Spleen (tissue), 11 donors: ENCODE measurements around the gene UBA3. TPM values are rescaled to one million over a fixed set of nuclear protein-coding genes. Genes with fewer than 3 reads are reported as not detected.

Experiments used
- DNase-seq: peaks from one replicate; pipeline ENCODE4 v3.0.0-alpha.2; 2020
- H3K27ac ChIP-seq, 8 donors: fragments of 200-600 bp; sonication (generic) in 7 of 8; 1 replicate in 4 of 8; 2 replicates in 4 of 8; pipeline versions ENCODE4 v1.5.0 to v1.8.0; 2016 to 2021; ENCODE audit warnings: inconsistent platforms in 4 of 8, mild to moderate bottlenecking in 4 of 8, moderate library complexity in 1 of 8
- H3K27me3 ChIP-seq, 7 donors: fragments of 200-600 bp; sonication (generic) in 6 of 7; replicated peaks in 1 of 7; 1 replicate in 4 of 7; 2 replicates in 3 of 7; pipeline versions ENCODE4 v1.5.0 to v1.8.0; 2016 to 2021; ENCODE audit warnings: inconsistent platforms in 3 of 7, mild to moderate bottlenecking in 1 of 7
- H3K36me3 ChIP-seq, 6 donors: fragments of 200-600 bp; sonication (generic) in 5 of 6; 1 replicate in 4 of 6; 2 replicates in 2 of 6; pipeline versions ENCODE4 v1.5.0 to v1.8.0; 2016 to 2021; ENCODE audit warnings: inconsistent platforms in 2 of 6
- H3K4me1 ChIP-seq, 6 donors: fragments of 200-600 bp; sonication (generic) in 5 of 6; 1 replicate in 3 of 6; 2 replicates in 3 of 6; pipeline versions ENCODE4 v1.5.0 to v1.8.0; 2016 to 2021; ENCODE audit warnings: inconsistent platforms in 3 of 6
- H3K4me3 ChIP-seq, 8 donors: fragments of 200-600 bp; sonication (generic) in 7 of 8; 1 replicate in 4 of 8; 2 replicates in 4 of 8; pipeline versions ENCODE4 v1.5.0 to v1.8.0; 2016 to 2021; ENCODE audit warnings: inconsistent platforms in 4 of 8, mild to moderate bottlenecking in 4 of 8, moderate library complexity in 2 of 8
- H3K9me3 ChIP-seq, 8 donors: fragments of 200-600 bp; sonication (generic) in 7 of 8; 1 replicate in 4 of 8; 2 replicates in 4 of 8; pipeline versions ENCODE4 v1.5.0 to v1.8.0; 2016 to 2021; ENCODE audit warnings: inconsistent platforms in 4 of 8
- CTCF ChIP-seq, 11 experiments: fragments of 200-600 bp in 7 of 11; fragments of 450-650 bp in 4 of 11; sonication (generic) in 4 of 11; IDR thresholded peaks in 8 of 11; conservative IDR thresholded peaks in 3 of 11; 1 replicate in 7 of 11; 2 replicates in 4 of 11; pipeline versions ENCODE4 v1.4.0 to v1.8.0; 2016 to 2021; ENCODE audit warnings: antibody characterized with exemption in 11 of 11, inconsistent platforms in 4 of 11, mild to moderate bottlenecking in 1 of 11
- POLR2A ChIP-seq, 3 donors: fragments of 450-650 bp; IDR thresholded peaks; one replicate each; pipeline ENCODE4 v1.5.1; 2017; ENCODE audit warnings: antibody characterized with exemption in 3 of 3, mild to moderate bottlenecking in 1 of 3
- POLR2AphosphoS5 ChIP-seq, 3 donors: sonication (generic); formaldehyde crosslinking; IDR thresholded peaks; one replicate each; pipeline ENCODE4 v1.5.1; 2017; ENCODE audit warnings: antibody characterized with exemption in 3 of 3
- WGBS, 5 donors: extraction: QIAGEN DNeasy Blood & Tissue Kit in 3 of 5; methylation state at CpG; one replicate each; pipeline versions ENCODE4 v1.1.5 to v1.1.7; 2013 to 2018; 5-methylcytosine and 5-hydroxymethylcytosine counted together
- intact Hi-C: fragments of 100-400 bp; cut with DNase I; formaldehyde crosslinking; loops from one replicate; pipeline ENCODE4 v1.15.0; 2023; ENCODE audit warnings: low total_unique reads
- polyA plus RNA-seq, 3 donors: library from polyadenylated mRNA; stranded (reverse); fragments of 200-250 nt; gene quantifications; one replicate each; pipeline ENCODE4 v1.2.1, GENCODE V29; 2013
- total RNA-seq, 7 donors: library from RNA; depleted of rRNA in 3 of 7; stranded (reverse); fragments of >200 nt in 3 of 7; fragmentation: NEBNext Ultra II Directional in 4 of 7; extraction: Animal tissue kit (Norgen Biotek cat#: 25700) in 4 of 7; gene quantifications; one replicate each; pipeline versions ENCODE4 v1.1.0 to v1.2.1, GENCODE V29; 2016 to 2021
- donor health status: healthy with polysubstance abuse.
- donor health status: DM: no; HTN: no; CAD: no; lungs with moderate emphysema.
- donor health status: DM: no; HTN: no; CAD: no.
- donor health status: Bipolar disorder and iron deficiency.
- donor health status: healthy.
- donor health status: DM: no; HTN: no; CAD: no.
- donor health status: DM: yes; HTN: yes; CAD: no.

The UBA3 gene
- total and polyA plus RNA-seq, 10 donors = 50.2 to 101 (median 63.9) TPM

GRCh38 chr3:69120879-69121464 is 40.8 kb upstream of the UBA3 start:
- Histone ChIP-seq H3K27me3 (no peaks in the 10 kb centered on the region), H3K4me1 (peaks cover 0 to 18% (median 10%) of the 10 kb centered on the region in 6 donors), H3K4me3 (no peak overlapping the region), H3K36me3 (no peaks in the 10 kb centered on the region), H3K27ac (no peak overlapping the region), H3K9me3 (no peaks in the 10 kb centered on the region)
- no peak for TF ChIP-seq POLR2AphosphoS5 (IDR thresholded peaks at IDR 0.05)
- TF ChIP-seq CTCF (IDR thresholded peaks at IDR 0.05 in 8 of 11, conservative IDR thresholded peaks at IDR 0.05 in 3 of 11) = peak; percentile 78 to 92 (median 88)
- intact Hi-C loops = no loop called here
- 0 to 2% (median 0%) methylated on average over 1 of the region's 1 CpG for WGBS, 5 donors
- no peak for DNase-seq

DNA sequence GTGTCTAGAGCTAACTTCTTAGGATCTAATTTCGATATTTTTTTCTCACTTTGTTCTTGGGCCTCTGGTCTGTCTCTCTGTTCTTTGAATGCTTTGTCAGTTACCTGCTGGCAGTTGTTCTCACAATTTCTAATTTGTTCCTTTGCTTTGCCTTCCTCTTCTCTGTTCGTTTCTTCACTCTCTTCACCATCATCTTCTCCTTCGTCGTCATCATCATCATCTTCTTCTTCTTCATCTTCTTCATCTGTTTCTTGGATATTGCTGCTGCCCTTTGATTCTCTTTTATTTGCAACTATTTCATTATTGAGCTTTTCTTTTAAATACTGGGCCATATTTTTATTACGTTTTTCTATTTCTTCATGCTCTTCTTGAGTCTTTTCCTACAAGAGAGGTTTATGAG is 39.5 kb upstream of the UBA3 start:
- no peaks in the 10 kb centered on the region for H3K27me3 ChIP-seq
- intact Hi-C loops = no loop called here
- 89 to 95% (median 93%) methylated on average over 5 of the region's 5 CpGs for whole genome bisulfite sequencing, 5 donors
- no peak overlapping the region for H3K27ac ChIP-seq
- TF ChIP-seq POLR2A (IDR thresholded peaks at IDR 0.05) (no peak), CTCF (IDR thresholded peaks at IDR 0.05 in 8 of 11, conservative IDR thresholded peaks at IDR 0.05 in 3 of 11) (no peak), POLR2AphosphoS5 (IDR thresholded peaks at IDR 0.05) (no peak)
- peaks cover 0 to 18% (median 10%) of the 10 kb centered on the region in 6 donors for H3K4me1 ChIP-seq
- DNase-seq = no peak
- no peaks in the 10 kb centered on the region for H3K9me3 ChIP-seq
- H3K4me3 ChIP-seq = no peak overlapping the region
- no peaks in the 10 kb centered on the region for H3K36me3 ChIP-seq

DNA sequence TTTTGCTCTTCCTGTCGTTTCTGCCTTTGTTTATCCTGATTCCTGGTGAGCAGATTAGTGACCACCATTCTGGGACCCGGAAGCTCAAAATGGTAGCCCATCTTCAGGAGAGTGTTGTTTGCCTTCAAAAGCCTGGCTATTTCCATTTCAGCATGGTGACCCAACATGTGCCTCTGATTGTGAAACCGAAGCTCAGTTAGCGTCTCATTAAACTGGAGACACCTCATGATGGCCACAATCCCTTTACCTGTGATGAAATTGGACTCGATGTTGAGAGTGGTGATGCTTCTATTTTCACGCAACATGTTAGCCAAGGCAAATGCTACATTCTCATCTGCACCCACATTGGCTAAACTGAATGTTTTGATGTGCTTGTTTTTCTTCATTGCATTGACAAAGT is 39.0 kb upstream of the UBA3 start:
- 77 to 94% (median 88%) methylated on average over 6 of the region's 6 CpGs for WGBS, 5 donors
- H3K27me3 ChIP-seq = no peaks in the 10 kb centered on the region

DNA sequence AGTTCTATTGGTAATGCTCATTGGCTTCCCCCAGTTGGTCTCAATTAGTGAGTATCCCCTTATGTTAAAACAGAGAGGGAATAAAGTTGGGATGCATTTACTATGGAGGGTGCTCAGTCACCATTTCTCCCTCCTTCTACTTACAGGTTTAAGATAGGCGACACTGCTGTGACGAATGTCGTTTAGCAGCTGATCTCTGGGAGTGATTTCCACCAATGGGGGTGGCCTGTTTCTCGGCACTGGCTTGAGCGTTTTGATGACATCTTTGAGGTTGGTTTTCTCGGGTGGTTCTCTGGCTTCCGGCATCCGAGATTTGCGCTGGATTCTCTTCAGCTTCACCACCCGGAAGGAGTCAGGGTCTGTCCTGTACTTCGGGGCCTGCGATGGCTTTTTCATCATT is 38.4 kb upstream of the UBA3 start:
- intact Hi-C loops = no loop called here
- WGBS, 5 donors = 94 to 99% (median 95%) methylated on average over 12 of the region's 12 CpGs

More for the DNA sequence above, 39.0 kb upstream of the UBA3 start:
- Histone ChIP-seq H3K4me1 (peaks cover 0 to 18% (median 10%) of the 10 kb centered on the region in 6 donors), H3K36me3 (no peaks in the 10 kb centered on the region), H3K9me3 (no peaks in the 10 kb centered on the region), H3K4me3 (no peak overlapping the region), H3K27ac (no peak overlapping the region)
- intact Hi-C loops = no loop called here
- no peak for DNase-seq
- TF ChIP-seq POLR2A (IDR thresholded peaks at IDR 0.05) (no peak), POLR2AphosphoS5 (IDR thresholded peaks at IDR 0.05) (no peak), CTCF (IDR thresholded peaks at IDR 0.05 in 8 of 11, conservative IDR thresholded peaks at IDR 0.05 in 3 of 11) (no peak)

More for the DNA sequence above, 38.4 kb upstream of the UBA3 start:
- Histone ChIP-seq H3K4me1 (peaks cover 0 to 18% (median 10%) of the 10 kb centered on the region in 6 donors), H3K36me3 (no peaks in the 10 kb centered on the region), H3K4me3 (no peak overlapping the region), H3K27ac (no peak overlapping the region), H3K27me3 (no peaks in the 10 kb centered on the region), H3K9me3 (no peaks in the 10 kb centered on the region)
- DNase-seq = no peak
- no peak for TF ChIP-seq POLR2AphosphoS5 (IDR thresholded peaks at IDR 0.05)
- no peak for TF ChIP-seq CTCF (IDR thresholded peaks at IDR 0.05 in 8 of 11, conservative IDR thresholded peaks at IDR 0.05 in 3 of 11)
- TF ChIP-seq POLR2A (IDR thresholded peaks at IDR 0.05) = no peak
